Heart left ventricle (tissue), 16 donors: ENCODE measurements around the gene STAU1. TPM values are rescaled to one million over a fixed set of nuclear protein-coding genes. Genes with fewer than 3 reads are reported as not detected.

Experiments used
- ATAC-seq, 4 donors: fragments of 200-7000 bp; cut with Tn5 transposase; one replicate each; pipeline ENCODE4 v1.9.1; 2020 to 2022; ENCODE audit warnings: moderate library complexity in 4 of 4, mild to moderate bottlenecking in 3 of 4, moderate number of reproducible peaks in 1 of 4
- DNase-seq, 5 donors: peaks; one replicate each; pipeline ENCODE4 v3.0.0-alpha.2; 2020
- H3K27ac ChIP-seq, 12 donors: fragments of 200-600 bp; sonication (generic) in 4 of 12; one replicate each; pipeline versions ENCODE4 v1.5.0 to v1.8.0; 2016 to 2022; ENCODE audit warnings: mild to moderate bottlenecking in 2 of 12
- H3K27me3 ChIP-seq, 9 donors: fragments of 200-600 bp; sonication (generic) in 2 of 9; one replicate each; pipeline versions ENCODE4 v1.5.1 to v1.8.0; 2016 to 2022; ENCODE audit warnings: mild to moderate bottlenecking in 3 of 9
- H3K36me3 ChIP-seq, 9 donors: fragments of 200-600 bp; sonication (generic) in 2 of 9; one replicate each; pipeline versions ENCODE4 v1.5.0 to v1.8.0; 2018 to 2022; ENCODE audit warnings: mild to moderate bottlenecking in 2 of 9
- H3K4me1 ChIP-seq, 12 donors: fragments of 200-600 bp; sonication (generic) in 4 of 12; one replicate each; pipeline versions ENCODE4 v1.5.0 to v1.8.0; 2016 to 2022; ENCODE audit warnings: mild to moderate bottlenecking in 3 of 12
- H3K4me3 ChIP-seq, 12 donors: fragments of 200-600 bp; sonication (generic) in 4 of 12; one replicate each; pipeline versions ENCODE4 v1.5.0 to v1.8.0; 2017 to 2022; ENCODE audit warnings: mild to moderate bottlenecking in 9 of 12, moderate library complexity in 4 of 12
- H3K9me3 ChIP-seq, 12 donors: fragments of 200-600 bp; sonication (generic) in 4 of 12; one replicate each; pipeline versions ENCODE4 v1.5.0 to v1.8.0; 2016 to 2022; ENCODE audit warnings: mild to moderate bottlenecking in 1 of 12
- POLR2A ChIP-seq, 2 donors: fragments of 450-650 bp; IDR thresholded peaks; one replicate each; pipeline ENCODE4 v1.6.1; 2017; ENCODE audit warnings: antibody characterized with exemption in 2 of 2, mild to moderate bottlenecking in 2 of 2, moderate library complexity in 2 of 2
- WGBS, 4 donors: extraction: QIAGEN DNeasy Blood & Tissue Kit in 2 of 4; methylation state at CpG; one replicate each; pipeline versions ENCODE4 v1.1.5 to v1.1.7; 2013 to 2018; 5-methylcytosine and 5-hydroxymethylcytosine counted together
- intact Hi-C, 10 donors: fragments of 100-400 bp; cut with DNase I; formaldehyde crosslinking; loops; one replicate each; pipeline versions ENCODE4 v1.11.1 to v1.14.2; 2022
- long read RNA-seq, 3 donors: library from polyadenylated mRNA; unstranded; transcript quantifications; one replicate each; pipeline ENCODE4 v2.0.0, GENCODE V29; 2020 to 2021
- polyA plus RNA-seq, 2 donors: library from polyadenylated mRNA; stranded (reverse); fragments of 200-250 nt; gene quantifications; one replicate each; pipeline ENCODE4 v1.2.3, GENCODE V29; 2013
- total RNA-seq, 9 donors: library from RNA; depleted of rRNA in 2 of 9; stranded (reverse); fragments of >200 nt in 2 of 9; fragmentation: NEBNext Ultra II Directional in 3 of 9; extraction: Animal tissue kit (Norgen Biotek cat#: 25700) in 3 of 9; gene quantifications; one replicate each; pipeline versions ENCODE4 v1.1.0 to v1.2.4, GENCODE V29; 2016 to 2023
- TF ChIP-seq, protein P1 (sequence below), 12 donors: fragments of 200-600 bp; sonication (generic) in 4 of 12; IDR thresholded peaks; one replicate each; pipeline versions ENCODE4 v1.5.0 to v1.8.0; 2018 to 2022; ENCODE audit warnings: antibody characterized with exemption in 12 of 12, mild to moderate bottlenecking in 5 of 12
- donor health status: ischemic (EF 13 %, LVEDD 7.1; RV severe dilation, severe dysfunction).
- donor health status: healthy with polysubstance abuse.
- donor health status: DM: no; HTN: yes; CAD: no.
- donor health status: DM: no; HTN: no; CAD: no.
- donor health status: ischemic (EF 25% LVEDD 6.9; RV normal size, moderate dysfunction).
- donor health status: ischemic (EF 25% LVEDD 5.7; RV mildly dilated, moderate dysfunction).
- donor health status: healthy.
- donor health status: DM: yes; HTN: yes; CAD: no.
- donor health status: ischemic (EF 35%, LVEDD 5.7; RV mildly dilated, moderate dysfunction).
- donor health status: nonischemic (EF 11% LVEDD 7.7; RV severe dilation, severe dysfunction).
- donor health status: DM: yes; HTN: yes; CAD: no.
- donor health status: PGD.
- donor health status: ischemic (EF 29% LVEDD 5.4; RV normal size, mild dysfunction).
- donor health status: nonischemic (EF 23%, LVEDD 6.1; RV moderate dilation, normal function).

Gene STAU1, protein sequence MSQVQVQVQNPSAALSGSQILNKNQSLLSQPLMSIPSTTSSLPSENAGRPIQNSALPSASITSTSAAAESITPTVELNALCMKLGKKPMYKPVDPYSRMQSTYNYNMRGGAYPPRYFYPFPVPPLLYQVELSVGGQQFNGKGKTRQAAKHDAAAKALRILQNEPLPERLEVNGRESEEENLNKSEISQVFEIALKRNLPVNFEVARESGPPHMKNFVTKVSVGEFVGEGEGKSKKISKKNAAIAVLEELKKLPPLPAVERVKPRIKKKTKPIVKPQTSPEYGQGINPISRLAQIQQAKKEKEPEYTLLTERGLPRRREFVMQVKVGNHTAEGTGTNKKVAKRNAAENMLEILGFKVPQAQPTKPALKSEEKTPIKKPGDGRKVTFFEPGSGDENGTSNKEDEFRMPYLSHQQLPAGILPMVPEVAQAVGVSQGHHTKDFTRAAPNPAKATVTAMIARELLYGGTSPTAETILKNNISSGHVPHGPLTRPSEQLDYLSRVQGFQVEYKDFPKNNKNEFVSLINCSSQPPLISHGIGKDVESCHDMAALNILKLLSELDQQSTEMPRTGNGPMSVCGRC
- total RNA-seq (10 to 100 TPM; 56.7 to 95.4 (median 73.6) TPM), polyA plus RNA-seq (10 to 100 TPM; 23.2 to 43.9 TPM)
- long read RNA-seq, donor 1, transcript STAU1-203 (13 exons, 3,211 nt) = major isoform, 6 of 79 reads
- long read RNA-seq, donor 1, transcript STAU1-207 (14 exons, 3,684 nt) = minor isoform, 5 of 79 reads
- long read RNA-seq, donor 1, partial matches to known transcripts = 49 of 79 reads
- long read RNA-seq, donor 1, other reads (novel, unspliced or antisense) = 15 of 79 reads
- long read RNA-seq, donor 2, transcript STAU1-206 (13 exons, 3,411 nt) = minor isoform, 9 of 208 reads
- long read RNA-seq, donor 2, transcript STAU1-207 (14 exons, 3,684 nt) = minor isoform, 18 of 208 reads
- long read RNA-seq, donor 2, transcript STAU1-203 (13 exons, 3,211 nt) = major isoform, 27 of 208 reads
- long read RNA-seq, donor 2, partial matches to known transcripts = 128 of 208 reads
- long read RNA-seq, donor 2, other reads (novel, unspliced or antisense) = 19 of 208 reads
- long read RNA-seq, donor 3, transcript STAU1-203 (13 exons, 3,211 nt) = major isoform, 23 of 98 reads
- long read RNA-seq, donor 3, transcript STAU1-207 (14 exons, 3,684 nt) = minor isoform, 8 of 98 reads
- long read RNA-seq, donor 3, partial matches to known transcripts = 49 of 98 reads
- long read RNA-seq, donor 3, other reads (novel, unspliced or antisense) = 16 of 98 reads

DNA sequence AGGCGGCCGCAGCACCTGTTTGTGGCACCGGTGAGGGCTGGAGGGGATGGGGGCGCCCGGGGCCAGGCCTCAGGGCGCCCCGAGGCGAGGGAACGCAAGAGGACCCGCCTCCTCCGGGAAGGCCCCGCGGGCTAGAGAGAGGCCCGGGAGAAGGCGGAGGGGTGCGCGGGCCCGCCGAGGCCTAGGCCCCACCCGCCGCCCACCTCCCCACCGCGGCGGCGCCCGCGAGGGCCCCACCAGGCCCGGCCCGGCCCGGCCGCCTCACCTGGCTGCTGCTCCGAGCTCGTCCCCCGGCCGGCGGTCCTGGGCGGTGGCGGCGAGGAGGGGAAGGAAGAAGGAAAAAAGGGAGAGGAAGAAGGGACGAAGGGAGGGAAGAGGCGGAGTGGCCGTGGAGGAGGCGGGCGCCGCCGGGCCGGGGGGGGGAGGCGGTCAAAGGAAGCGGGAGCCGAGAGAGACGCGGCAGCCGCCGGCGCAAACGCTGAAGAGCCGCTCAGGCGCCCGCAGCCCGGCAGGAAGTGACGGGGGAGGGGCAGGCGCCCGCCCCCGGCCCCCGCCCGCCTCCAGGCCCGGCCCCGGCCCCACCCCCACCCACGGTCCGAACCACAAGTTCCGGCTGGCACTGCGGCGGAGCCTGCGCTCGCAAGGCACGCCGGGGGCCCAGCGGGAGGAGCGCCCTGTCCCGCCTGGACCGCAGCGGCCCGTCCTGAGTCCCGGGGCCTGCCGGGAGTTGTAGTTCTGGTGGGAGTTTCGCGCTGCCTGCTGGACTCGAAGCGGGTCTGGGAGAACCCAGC is at the start of gene STAU1:
STAU1 (minus strand) TSS at position 484 of the 791 bp plus-strand sequence. CDS start 22,133 bp downstream, outside the sequence.
- Histone ChIP-seq H3K4me3 (peak within 1 kb of the TSS; percentile 66 to 96 (median 86)), H3K27me3 (no peaks in the 10 kb centered on the region), H3K4me1 (peaks cover 0 to 33% (median 22%) of the 10 kb centered on the region in 12 donors), H3K36me3 (no peaks in the 10 kb centered on the region), H3K9me3 (no peaks in the 10 kb centered on the region), H3K27ac (peak within 1 kb of the TSS; percentile 81 to 97 (median 92))
- TF ChIP-seq, protein P1, sequence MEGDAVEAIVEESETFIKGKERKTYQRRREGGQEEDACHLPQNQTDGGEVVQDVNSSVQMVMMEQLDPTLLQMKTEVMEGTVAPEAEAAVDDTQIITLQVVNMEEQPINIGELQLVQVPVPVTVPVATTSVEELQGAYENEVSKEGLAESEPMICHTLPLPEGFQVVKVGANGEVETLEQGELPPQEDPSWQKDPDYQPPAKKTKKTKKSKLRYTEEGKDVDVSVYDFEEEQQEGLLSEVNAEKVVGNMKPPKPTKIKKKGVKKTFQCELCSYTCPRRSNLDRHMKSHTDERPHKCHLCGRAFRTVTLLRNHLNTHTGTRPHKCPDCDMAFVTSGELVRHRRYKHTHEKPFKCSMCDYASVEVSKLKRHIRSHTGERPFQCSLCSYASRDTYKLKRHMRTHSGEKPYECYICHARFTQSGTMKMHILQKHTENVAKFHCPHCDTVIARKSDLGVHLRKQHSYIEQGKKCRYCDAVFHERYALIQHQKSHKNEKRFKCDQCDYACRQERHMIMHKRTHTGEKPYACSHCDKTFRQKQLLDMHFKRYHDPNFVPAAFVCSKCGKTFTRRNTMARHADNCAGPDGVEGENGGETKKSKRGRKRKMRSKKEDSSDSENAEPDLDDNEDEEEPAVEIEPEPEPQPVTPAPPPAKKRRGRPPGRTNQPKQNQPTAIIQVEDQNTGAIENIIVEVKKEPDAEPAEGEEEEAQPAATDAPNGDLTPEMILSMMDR (IDR thresholded peaks at IDR 0.05) = no peak
- TF ChIP-seq POLR2A (IDR thresholded peaks at IDR 0.05) = peak in 1 of 2 donors; percentile 55
- ATAC-seq (peak; percentile 95 to 100 (median 98)), DNase-seq (peak; percentile 96 to 98 (median 97))
- intact Hi-C loops = loop anchor here in 5 of 10 donors (1.0 to 10.0 kb wide), 7 partner anchors 29 to 141 kb away; partner anchors contain the start of genes DDX27 (in 2 of the 5), CSE1L (in 1 of the 5) and ZNFX1 (in 1 of the 5)
- 0 to 1% (median 1%) methylated on average over 62 to 89 of the region's 89 CpGs for WGBS, 4 donors

DNA sequence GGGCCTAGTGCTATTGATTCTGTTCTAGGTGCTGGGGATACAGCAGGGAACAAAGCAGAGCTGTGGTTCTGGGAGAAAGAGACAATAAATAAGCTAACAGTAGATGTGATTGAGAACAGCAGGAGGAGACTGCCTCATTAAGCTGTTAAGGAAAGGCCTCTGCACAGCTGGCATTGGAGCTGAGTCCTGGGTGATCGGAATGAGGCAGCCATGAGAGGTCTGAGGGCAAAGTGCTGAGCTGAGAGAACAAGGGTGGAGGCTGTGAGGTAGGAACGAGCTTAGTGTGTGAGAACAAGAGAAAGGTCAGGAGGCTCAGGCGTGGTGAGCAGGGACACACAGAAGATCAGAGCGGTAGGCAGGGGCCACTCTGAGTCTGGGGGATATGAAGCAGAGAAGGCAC is 49.4 kb upstream of the STAU1 start:
- no peaks in the 10 kb centered on the region for H3K27me3 ChIP-seq
- no peak overlapping the region for H3K27ac ChIP-seq
- H3K4me1 ChIP-seq = no peaks in the 10 kb centered on the region
- no peak for TF ChIP-seq POLR2A (IDR thresholded peaks at IDR 0.05)
- TF ChIP-seq, protein P1 (IDR thresholded peaks at IDR 0.05) = no peak
- intact Hi-C loops = no loop called here
- H3K9me3 ChIP-seq = no peaks in the 10 kb centered on the region
- peaks cover 6 to 99% (median 94%) of the 10 kb centered on the region in 9 donors for H3K36me3 ChIP-seq
- no peak overlapping the region for H3K4me3 ChIP-seq
- ATAC-seq (no peak), DNase-seq (no peak)
- 90 to 92% (median 91%) methylated on average over 4 of the region's 4 CpGs for WGBS, 4 donors

DNA sequence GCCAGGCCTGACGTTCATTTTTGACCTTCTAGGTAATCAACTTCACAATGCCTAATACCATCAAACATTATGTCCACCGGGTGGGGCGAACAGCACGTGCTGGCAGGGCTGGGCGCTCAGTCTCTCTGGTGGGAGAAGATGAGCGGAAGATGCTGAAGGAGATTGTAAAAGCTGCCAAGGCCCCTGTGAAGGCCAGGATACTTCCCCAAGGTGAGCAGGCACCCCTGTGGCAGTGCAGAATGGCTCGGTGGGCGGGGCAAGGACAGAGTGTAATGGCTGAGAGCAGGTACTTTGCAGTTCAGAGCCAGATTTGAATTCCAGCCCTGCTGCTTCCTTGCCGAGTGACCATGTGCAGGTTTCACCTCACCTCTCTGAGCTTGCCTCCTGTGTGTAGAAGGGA is 48.2 kb upstream of the STAU1 start:
- WGBS, 4 donors = 92 to 96% (median 94%) methylated on average over 9 of the region's 9 CpGs
- no peak for TF ChIP-seq POLR2A (IDR thresholded peaks at IDR 0.05)
- TF ChIP-seq, protein P1 (IDR thresholded peaks at IDR 0.05) = no peak

More for the DNA sequence above, 48.2 kb upstream of the STAU1 start:
- Histone ChIP-seq H3K27me3 (no peaks in the 10 kb centered on the region), H3K4me3 (no peak overlapping the region), H3K36me3 (peaks cover 6 to 99% (median 95%) of the 10 kb centered on the region in 9 donors), H3K9me3 (no peaks in the 10 kb centered on the region), H3K27ac (no peak overlapping the region), H3K4me1 (peaks cover 0 to 1% (median 0%) of the 10 kb centered on the region in 12 donors)
- DNase-seq (no peak), ATAC-seq (no peak)
- intact Hi-C loops = no loop called here
